ENCODE measurements around the gene GPX4.
A peak's percentile ranks its signal among the peaks of the same experiment; 100 is the strongest.

GRCh38 chr19:1087813-1088415, 15.9 kb upstream of the GPX4 start:
- TF ChIP-seq POLR2AphosphoS5 (IDR thresholded peaks at IDR 0.05): peak; percentile 82 to 96 (median 91)
- TF ChIP-seq POLR2A (IDR thresholded peaks at IDR 0.05): no peak

Measured in spleen (tissue), 3 donors.